ENCODE results near the gene TOB1. TPM values are rescaled to one million over a fixed set of nuclear protein-coding genes. Genes with fewer than 3 reads are reported as not detected.
A peak's percentile ranks its signal among the peaks of the same experiment; 100 is the strongest.

The TOB1 gene
- total RNA-seq, 4 donors from 2014 or later, result 28.1 to 46.4 (median 31.1) TPM

GRCh38 chr17:50818261-50818660 is 47.9 kb downstream of the TOB1 start:
- intact Hi-C loops (cut with DNase I), result loop anchor here (2.0 kb wide), 1 partner anchor 25 kb away; no protein-coding TSS in a partner anchor
- Histone ChIP-seq H3K9me3 (no peaks in the 10 kb centered on the region), H3K4me3 (replicated peaks in 1 of 3) (no peak overlapping the region), H3K27me3 (no peaks in the 10 kb centered on the region), H3K27ac (no peak overlapping the region), H3K4me1 (peaks cover 0 to 4% of the 10 kb centered on the region in 2 donors), H3K36me3 (no peaks in the 10 kb centered on the region)
- no peak for TF ChIP-seq CTCF (IDR thresholded peaks at IDR 0.05)
- TF ChIP-seq POLR2A (IDR thresholded peaks at IDR 0.05), result no peak
- DNase-seq, result no peak
- WGBS, 2 donors, result 89 to 92% methylated on average over 4 of the region's 4 CpGs

GRCh38 chr17:50817838-50818237 is 48.3 kb downstream of the TOB1 start:
- intact Hi-C loops (cut with DNase I), result loop anchor here (2.0 kb wide), 1 partner anchor 25 kb away; no protein-coding TSS in a partner anchor
- TF ChIP-seq POLR2A (IDR thresholded peaks at IDR 0.05), result no peak
- TF ChIP-seq CTCF (IDR thresholded peaks at IDR 0.05), result no peak
- 64 to 68% methylated on average over 7 of the region's 7 CpGs for WGBS, 2 donors
- no peak overlapping the region for H3K4me3 ChIP-seq (replicated peaks in 1 of 3)
- no peaks in the 10 kb centered on the region for H3K27me3 ChIP-seq
- peaks cover 0 to 4% of the 10 kb centered on the region in 2 donors for H3K4me1 ChIP-seq
- H3K9me3 ChIP-seq, result no peaks in the 10 kb centered on the region
- H3K27ac ChIP-seq, result no peak overlapping the region
- H3K36me3 ChIP-seq, result no peaks in the 10 kb centered on the region
- no peak for DNase-seq

- H3K4me3 ChIP-seq (replicated peaks in 1 of 3), result no peak overlapping the region
- DNase-seq, result peak; percentile 34 to 43
- H3K9me3 ChIP-seq, result no peaks in the 10 kb centered on the region
- intact Hi-C loops (cut with DNase I), result no loop called here
- H3K27ac ChIP-seq, result no peak overlapping the region
- H3K27me3 ChIP-seq, result no peaks in the 10 kb centered on the region
- peaks cover 0 to 4% of the 10 kb centered on the region in 2 donors for H3K4me1 ChIP-seq
- WGBS, 2 donors, result 35 to 36% methylated on average over 15 to 21 of the region's 27 CpGs
- no peaks in the 10 kb centered on the region for H3K36me3 ChIP-seq
- TF ChIP-seq CTCF (IDR thresholded peaks at IDR 0.05), result peak; percentile 47 to 72 (median 56)
- no peak for TF ChIP-seq POLR2A (IDR thresholded peaks at IDR 0.05)
Observed at GRCh38 chr17:50816771-50817751, 49.1 kb downstream of the TOB1 start.

DNA sequence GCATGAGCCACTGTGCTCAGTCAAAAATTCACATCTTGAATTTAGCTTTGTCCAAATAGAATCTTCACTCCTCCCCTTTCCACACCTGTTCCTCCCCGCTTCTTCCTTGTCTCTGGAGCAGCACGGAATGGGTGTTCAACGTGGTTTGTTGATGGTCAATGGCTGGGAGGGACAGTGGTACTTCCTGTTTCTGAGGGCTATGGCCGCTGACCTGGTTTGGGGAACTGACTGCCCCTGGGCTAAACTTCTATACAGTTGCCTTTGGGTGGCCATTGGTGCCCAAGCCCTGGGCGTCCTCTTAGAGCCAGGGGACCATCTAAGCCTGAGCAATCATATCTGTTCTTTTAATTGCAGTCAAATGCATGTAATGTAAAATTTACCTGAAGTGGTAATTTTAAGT is 49.9 kb downstream of the TOB1 start:
- Histone ChIP-seq H3K27ac (no peak overlapping the region), H3K4me3 (replicated peaks in 1 of 3) (no peak overlapping the region), H3K9me3 (no peaks in the 10 kb centered on the region), H3K36me3 (no peaks in the 10 kb centered on the region), H3K27me3 (no peaks in the 10 kb centered on the region), H3K4me1 (peaks cover 0 to 4% of the 10 kb centered on the region in 2 donors)
- intact Hi-C loops (cut with DNase I), result no loop called here
- 81 to 85% methylated on average over 5 of the region's 5 CpGs for WGBS, 2 donors
- no peak for TF ChIP-seq POLR2A (IDR thresholded peaks at IDR 0.05)
- no peak for TF ChIP-seq CTCF (IDR thresholded peaks at IDR 0.05)
- no peak for DNase-seq

DNA sequence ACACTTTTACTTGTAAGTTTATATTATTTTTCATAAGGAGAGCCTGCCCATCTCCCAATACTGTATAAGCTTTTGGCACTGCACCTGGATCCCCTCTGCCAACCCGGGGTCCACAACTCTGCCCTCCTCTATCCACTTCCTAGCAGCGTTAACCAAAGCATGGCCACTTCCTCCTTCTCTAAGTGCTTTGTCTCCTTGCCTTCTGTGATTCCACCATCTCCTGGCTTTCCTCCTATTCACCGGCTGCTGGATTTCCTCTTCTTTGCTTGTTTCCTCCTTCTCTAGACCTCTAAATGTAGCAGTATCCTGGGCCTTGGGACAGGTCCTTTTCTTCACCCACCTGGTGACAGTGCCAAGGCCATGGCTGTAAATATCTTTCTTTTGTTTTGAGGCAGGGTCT is 50.8 kb downstream of the TOB1 start:
- no peak overlapping the region for H3K27ac ChIP-seq
- H3K4me1 ChIP-seq, result peaks cover 0 to 4% of the 10 kb centered on the region in 2 donors
- H3K36me3 ChIP-seq, result no peaks in the 10 kb centered on the region
- no peak for DNase-seq
- 68 to 73% methylated on average over 3 of the region's 3 CpGs for WGBS, 2 donors
- no peaks in the 10 kb centered on the region for H3K9me3 ChIP-seq
- H3K27me3 ChIP-seq, result no peaks in the 10 kb centered on the region
- intact Hi-C loops (cut with DNase I), result no loop called here
- no peak overlapping the region for H3K4me3 ChIP-seq (replicated peaks in 1 of 3)
- TF ChIP-seq CTCF (IDR thresholded peaks at IDR 0.05) (no peak), POLR2A (IDR thresholded peaks at IDR 0.05) (no peak)
